ENCODE results near the gene TMEM121B.
"Not testable (repeated sequence)": the region's sequence is repeated elsewhere in the genome, so short reads cannot be mapped to it uniquely, and the experiment has no call there.

Gene TMEM121B
- long read RNA-seq, donor 1: 0 reads
- long read RNA-seq, donor 2, full-length matches to known transcripts: 1 of 1 reads
- long read RNA-seq, donor 2, partial matches to known transcripts: 0 of 1 reads
- long read RNA-seq, donor 2, other reads (novel, unspliced or antisense): 0 of 1 reads
- long read RNA-seq, donor 3: 0 reads
- long read RNA-seq, donor 4, full-length matches to known transcripts: 1 of 1 reads
- long read RNA-seq, donor 4, partial matches to known transcripts: 0 of 1 reads
- long read RNA-seq, donor 4, other reads (novel, unspliced or antisense): 0 of 1 reads
- long read RNA-seq, donor 5: 0 reads
- long read RNA-seq, donor 6, full-length matches to known transcripts: 1 of 1 reads
- long read RNA-seq, donor 6, partial matches to known transcripts: 0 of 1 reads
- long read RNA-seq, donor 6, other reads (novel, unspliced or antisense): 0 of 1 reads
- long read RNA-seq, donor 7, full-length matches to known transcripts: 3 of 3 reads
- long read RNA-seq, donor 7, partial matches to known transcripts: 0 of 3 reads
- long read RNA-seq, donor 7, other reads (novel, unspliced or antisense): 0 of 3 reads
- long read RNA-seq, donor 8: 0 reads

GRCh38 chr22:17121233-17122195, at the start of gene TMEM121B:
Gene TMEM121B, minus strand, starts transcription at chr22:17121360. Its CDS starts 233 bp downstream, at chr22:17121127.
- DNase-seq: peak; percentile 72

- DNase-seq: no peak
Measured at GRCh38 chr22:17167486-17167885, 46.3 kb upstream of the TMEM121B start.

- no peak for DNase-seq
Measured at GRCh38 chr22:17164392-17165024, 43.3 kb upstream of the TMEM121B start.

- no peak for DNase-seq
Measured at GRCh38 chr22:17162731-17163130, 41.6 kb upstream of the TMEM121B start.

- DNase-seq: no peak
Measured at GRCh38 chr22:17161991-17162390, 40.8 kb upstream of the TMEM121B start.

- DNase-seq: no peak
Measured at GRCh38 chr22:17159504-17159951, 38.4 kb upstream of the TMEM121B start.

- DNase-seq: peak; percentile 97
Measured at GRCh38 chr22:17158568-17159503, 37.7 kb upstream of the TMEM121B start, which contains the start of gene HDHD5. Gene HDHD5, minus strand, starts transcription at chr22:17159277. Its CDS starts 26 bp downstream, at chr22:17159251.

GRCh38 chr22:17158176-17158567, 37.0 kb upstream of the TMEM121B start:
- no peak for DNase-seq

- no peak for DNase-seq
Measured at GRCh38 chr22:17157714-17158113, 36.6 kb upstream of the TMEM121B start.

- no peak for DNase-seq
Measured at GRCh38 chr22:17155941-17156340, 34.8 kb upstream of the TMEM121B start.

GRCh38 chr22:17152971-17153370, 31.8 kb upstream of the TMEM121B start:
- DNase-seq: no peak

GRCh38 chr22:17152340-17152739, 31.2 kb upstream of the TMEM121B start:
- no peak for DNase-seq

GRCh38 chr22:17149076-17149815, 28.1 kb upstream of the TMEM121B start:
- DNase-seq: no peak

- not testable (repeated sequence) for DNase-seq
Measured at GRCh38 chr22:17147458-17147857, 26.3 kb upstream of the TMEM121B start.

GRCh38 chr22:17145021-17145680, 24.0 kb upstream of the TMEM121B start:
- DNase-seq: no peak

- no peak for DNase-seq
Measured at GRCh38 chr22:17143826-17144225, 22.7 kb upstream of the TMEM121B start.

- no peak for DNase-seq
Measured at GRCh38 chr22:17143101-17143500, 21.9 kb upstream of the TMEM121B start.

GRCh38 chr22:17140826-17141766, 19.9 kb upstream of the TMEM121B start:
- no peak for DNase-seq
